Mesenchymal stem cell (in vitro differentiated cells and primary cell): ENCODE data around the gene PDE11A.

Source experiments
- DNase-seq: peaks from one replicate; pipeline ENCODE4 v3.0.0-alpha.2; 2013
- H2AFZ ChIP-seq: one replicate; pipeline ENCODE4 v1.6.1; 2013; ENCODE audit warnings: low read depth, mild to moderate bottlenecking, control low read depth, inconsistent platforms, low read length, moderate library complexity
- H2AK5ac ChIP-seq: 2 replicates; pipeline ENCODE4 v1.6.1; 2013; ENCODE audit warnings: low read length, moderate library complexity, mild to moderate bottlenecking, inconsistent platforms; ENCODE audit not compliant: severe bottlenecking
- H2BK120ac ChIP-seq: one replicate; pipeline ENCODE4 v1.6.1; 2013; ENCODE audit warnings: low read depth, mild to moderate bottlenecking, inconsistent platforms, low read length, moderate library complexity
- H2BK12ac ChIP-seq, 2 experiments: one replicate each; pipeline ENCODE4 v1.6.1; 2013; ENCODE audit warnings: inconsistent platforms in 2 of 2, low read length in 2 of 2, mild to moderate bottlenecking in 2 of 2, moderate library complexity in 2 of 2, control low read depth in 1 of 2
- H2BK15ac ChIP-seq: one replicate; pipeline ENCODE4 v1.6.1; 2013; ENCODE audit warnings: mild to moderate bottlenecking, low read depth, inconsistent platforms; ENCODE audit not compliant: poor library complexity, severe bottlenecking
- H2BK5ac ChIP-seq: 2 replicates; pipeline ENCODE4 v1.6.1; 2013; ENCODE audit warnings: low read depth, mild to moderate bottlenecking, low read length, control low read depth, inconsistent platforms; ENCODE audit not compliant: poor library complexity, severe bottlenecking
- H3K14ac ChIP-seq, 2 experiments: one replicate each; pipeline ENCODE4 v1.6.1; 2013; ENCODE audit warnings: inconsistent platforms in 2 of 2, low read length in 2 of 2, control low read depth in 1 of 2, mild to moderate bottlenecking in 1 of 2, moderate library complexity in 1 of 2
- H3K18ac ChIP-seq, 2 experiments: one replicate each; pipeline ENCODE4 v1.6.1; 2013; ENCODE audit warnings: inconsistent platforms in 2 of 2, low read length in 2 of 2, control low read depth in 1 of 2, low read depth in 1 of 2, mild to moderate bottlenecking in 1 of 2
- H3K23ac ChIP-seq, 2 experiments: one replicate each; pipeline ENCODE4 v1.6.1; 2013; ENCODE audit warnings: inconsistent platforms in 2 of 2, low read length in 2 of 2, mild to moderate bottlenecking in 2 of 2, moderate library complexity in 2 of 2, control low read depth in 1 of 2
- H3K27ac ChIP-seq: 2 replicates; pipeline ENCODE4 v1.5.1; 2013; ENCODE audit warnings: mild to moderate bottlenecking, moderate library complexity, low read length, control low read depth, inconsistent platforms; ENCODE audit not compliant: poor library complexity, severe bottlenecking
- H3K27me3 ChIP-seq, 2 experiments: 2 replicates each; pipeline versions ENCODE4 v1.6.1 to v1.7.0; 2013; ENCODE audit warnings: low read length in 2 of 2, mild to moderate bottlenecking in 2 of 2, moderate library complexity in 2 of 2, control low read depth in 1 of 2, inconsistent platforms in 1 of 2; ENCODE audit not compliant: control insufficient read depth in 1 of 2, insufficient read depth in 1 of 2
- H3K36me3 ChIP-seq, 2 experiments: 2 replicates each; pipeline versions ENCODE4 v1.6.1 to v1.7.0; 2013; ENCODE audit warnings: low read length in 2 of 2, control low read depth in 1 of 2, inconsistent platforms in 1 of 2, low read depth in 1 of 2, mild to moderate bottlenecking in 1 of 2; ENCODE audit not compliant: insufficient read depth in 2 of 2, control insufficient read depth in 1 of 2
- H3K4ac ChIP-seq, 2 experiments: one replicate each; pipeline ENCODE4 v1.6.1; 2013; ENCODE audit warnings: inconsistent platforms in 2 of 2, low read length in 2 of 2, mild to moderate bottlenecking in 2 of 2, moderate library complexity in 2 of 2, control low read depth in 1 of 2, low read depth in 1 of 2
- H3K4me1 ChIP-seq: 2 replicates; pipeline ENCODE4 v1.6.1; 2013; ENCODE audit warnings: low read depth, low read length, control low read depth; ENCODE audit not compliant: control insufficient read depth, insufficient read depth
- H3K4me2 ChIP-seq: 2 replicates; pipeline ENCODE4 v1.6.1; 2013; ENCODE audit warnings: low read length, mild to moderate bottlenecking, inconsistent platforms; ENCODE audit not compliant: poor library complexity, severe bottlenecking
- H3K4me3 ChIP-seq, 2 experiments: 2 replicates each; pipeline versions ENCODE4 v1.5.1 to v1.7.0; 2013; ENCODE audit warnings: low read length in 2 of 2, mild to moderate bottlenecking in 2 of 2, control low read depth in 1 of 2, low read depth in 1 of 2; ENCODE audit not compliant: insufficient read depth in 1 of 2
- H3K79me1 ChIP-seq: replicated peaks from 2 replicates; pipeline ENCODE4 v1.6.1; 2013; ENCODE audit warnings: mild to moderate bottlenecking, control low read depth, low read length, inconsistent platforms; ENCODE audit not compliant: poor library complexity, severe bottlenecking
- H3K9ac ChIP-seq: 2 replicates; pipeline ENCODE4 v1.7.0; 2013; ENCODE audit warnings: mild to moderate bottlenecking, low read length, moderate library complexity
- H3K9me3 ChIP-seq: 2 replicates; pipeline ENCODE4 v1.7.0; 2013; ENCODE audit warnings: mild to moderate bottlenecking, low read length; ENCODE audit not compliant: control insufficient read depth
- H4K8ac ChIP-seq: one replicate; pipeline ENCODE4 v1.6.1; 2013; ENCODE audit warnings: inconsistent platforms, mild to moderate bottlenecking, low read length, moderate library complexity
- H4K91ac ChIP-seq: one replicate; pipeline ENCODE4 v1.6.1; 2013; ENCODE audit warnings: mild to moderate bottlenecking, low read length, inconsistent platforms
- WGBS: methylation state at CpG from one replicate; pipeline ENCODE4 v1.1.7; 2013; ENCODE audit warnings: mixed read lengths; 5-methylcytosine and 5-hydroxymethylcytosine counted together

The PDE11A gene

DNA sequence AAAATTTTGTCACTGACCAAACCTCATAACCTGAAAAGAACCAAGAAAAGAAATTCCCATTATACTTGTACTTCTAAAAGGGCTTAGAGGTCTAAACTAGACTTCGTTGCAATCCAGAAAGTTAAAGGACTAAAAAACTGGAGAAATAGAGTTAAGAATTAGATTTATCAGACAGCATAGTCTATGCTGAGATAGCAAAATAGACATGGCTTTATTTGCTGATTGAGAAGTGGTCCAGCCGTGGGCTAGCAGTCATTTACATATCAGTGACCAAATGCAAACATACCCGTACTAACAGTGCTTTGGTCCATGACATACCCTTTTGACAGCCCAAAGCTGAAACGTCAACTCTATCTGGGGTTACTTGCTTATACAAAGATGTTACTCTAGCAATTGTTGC lies 456.5 kb downstream of the PDE11A start:
- Histone ChIP-seq H2BK12ac (no peak overlapping the region), H3K79me1 (peaks cover 4% of the 10 kb centered on the region), H2AK5ac (no peak overlapping the region), H3K27ac (no peak overlapping the region), H3K18ac (no peak overlapping the region), H3K9ac (no peak overlapping the region), H3K4me1 (peaks cover 5% of the 10 kb centered on the region), H3K36me3 (no peaks in the 10 kb centered on the region), H2AFZ (no peak overlapping the region), H3K14ac (no peak overlapping the region), H4K8ac (no peak overlapping the region), H3K4me3 (no peak overlapping the region), H3K27me3 (no peaks in the 10 kb centered on the region), H2BK120ac (no peak overlapping the region), H2BK5ac (no peak overlapping the region), H4K91ac (no peak overlapping the region), H3K9me3 (no peaks in the 10 kb centered on the region), H3K4me2 (no peak overlapping the region), H2BK15ac (no peak overlapping the region), H3K4ac (no peak overlapping the region), H3K23ac (no peak overlapping the region)
- WGBS, result 91% methylated on average over 3 of the region's 4 CpGs
- DNase-seq, result no peak

DNA sequence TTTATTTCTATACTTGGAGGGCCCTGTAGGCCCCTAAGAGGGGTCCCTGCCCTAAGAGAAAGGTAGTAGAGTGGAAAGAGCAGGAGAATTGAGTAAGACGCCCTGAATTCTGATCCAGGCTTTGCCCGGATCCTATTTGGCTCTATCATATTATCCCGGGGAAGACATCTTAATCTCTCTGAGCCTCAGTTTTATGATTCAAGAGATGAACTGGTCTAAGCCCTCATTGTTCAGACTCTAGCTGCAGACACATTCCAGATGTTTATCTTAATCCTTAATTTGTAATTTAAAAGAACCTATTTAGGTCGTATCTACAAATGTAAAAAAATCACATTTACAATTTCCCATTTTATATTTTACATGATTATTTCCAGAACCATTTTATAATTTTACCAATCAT lies 459.9 kb downstream of the PDE11A start:
- H3K9ac ChIP-seq, result no peak overlapping the region
- H2BK120ac ChIP-seq, result no peak overlapping the region
- no peak overlapping the region for H2BK12ac ChIP-seq
- H3K4me1 ChIP-seq, result no peaks in the 10 kb centered on the region
- H3K36me3 ChIP-seq, result no peaks in the 10 kb centered on the region
- no peak overlapping the region for H3K4me3 ChIP-seq
- H3K79me1 ChIP-seq, result no peaks in the 10 kb centered on the region
- no peaks in the 10 kb centered on the region for H3K27me3 ChIP-seq
- H3K27ac ChIP-seq, result no peak overlapping the region
- no peak overlapping the region for H2AK5ac ChIP-seq
- H3K23ac ChIP-seq, result no peak overlapping the region
- H2BK5ac ChIP-seq, result no peak overlapping the region
- no peak overlapping the region for H3K4me2 ChIP-seq
- no peak overlapping the region for H3K4ac ChIP-seq
- no peak overlapping the region for H4K8ac ChIP-seq
- H3K14ac ChIP-seq, result no peak overlapping the region
- no peak overlapping the region for H3K18ac ChIP-seq
- H3K9me3 ChIP-seq, result peaks cover 13% of the 10 kb centered on the region
- no peak for DNase-seq
- no peak overlapping the region for H2BK15ac ChIP-seq
- H4K91ac ChIP-seq, result no peak overlapping the region
- no peak overlapping the region for H2AFZ ChIP-seq
- WGBS, result 100% methylated on average over 3 of the region's 4 CpGs

DNA sequence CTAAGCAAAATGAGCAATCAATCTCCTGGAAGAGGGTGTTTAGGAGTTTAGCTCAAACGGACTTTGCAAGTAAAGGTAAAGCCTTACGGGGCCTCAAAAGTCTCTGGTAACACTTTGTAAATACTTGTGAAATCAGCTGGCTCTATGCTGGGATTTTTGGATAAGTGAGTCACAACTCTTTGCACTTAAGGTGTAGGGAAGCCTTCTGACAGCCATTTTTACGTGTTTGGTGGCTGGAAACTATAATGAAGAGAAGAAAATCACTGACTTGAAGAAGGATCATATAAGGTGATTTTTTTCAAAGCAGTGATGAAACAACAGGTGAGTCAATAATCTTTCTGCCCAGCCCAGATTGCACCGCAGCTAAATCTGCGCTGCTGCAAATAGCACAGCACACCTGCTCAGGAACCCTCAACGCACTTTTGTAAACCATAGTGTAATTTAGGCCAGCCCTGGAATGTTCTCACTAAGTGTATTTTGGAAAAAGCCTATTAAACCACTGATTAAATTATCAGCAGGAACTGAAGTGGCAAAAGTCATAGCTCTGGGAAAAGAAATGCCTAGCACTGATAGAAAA lies 461.2 kb downstream of the PDE11A start:
- Histone ChIP-seq H3K27me3 (no peaks in the 10 kb centered on the region), H4K91ac (no peak overlapping the region), H3K23ac (no peak overlapping the region), H3K14ac (no peak overlapping the region), H2AK5ac (no peak overlapping the region), H3K9ac (no peak overlapping the region), H3K27ac (no peak overlapping the region), H2BK12ac (no peak overlapping the region), H3K4ac (no peak overlapping the region), H2AFZ (no peak overlapping the region), H3K9me3 (peaks cover 13% of the 10 kb centered on the region), H2BK15ac (no peak overlapping the region), H3K4me2 (no peak overlapping the region), H4K8ac (no peak overlapping the region), H3K18ac (no peak overlapping the region), H3K4me3 (no peak overlapping the region), H3K79me1 (no peaks in the 10 kb centered on the region), H2BK120ac (no peak overlapping the region), H3K36me3 (no peaks in the 10 kb centered on the region), H2BK5ac (no peak overlapping the region), H3K4me1 (no peaks in the 10 kb centered on the region)
- DNase-seq, result no peak
- 81% methylated on average over 5 of the region's 6 CpGs for WGBS

DNA sequence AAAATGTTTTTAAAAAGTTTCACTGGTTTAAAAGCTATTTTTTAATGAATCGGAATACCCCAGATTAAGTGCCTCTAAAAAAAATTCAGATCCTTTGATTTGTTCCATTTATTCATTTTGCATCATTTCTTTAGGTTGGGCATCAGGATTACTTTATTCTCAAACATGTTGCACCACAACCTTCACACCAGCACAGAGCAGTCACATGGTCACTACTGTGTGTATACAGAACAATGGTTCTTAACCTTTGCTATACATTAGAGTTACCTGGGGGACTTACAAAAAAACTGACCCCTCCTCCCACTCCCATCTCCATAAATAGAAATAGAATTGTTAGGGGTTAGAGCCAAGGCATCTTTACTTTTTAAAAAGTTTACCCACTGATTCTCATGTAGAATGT lies 461.8 kb downstream of the PDE11A start:
- WGBS, result no CpG with 5 or more reads among the region's 1 CpG
- no peak overlapping the region for H2BK120ac ChIP-seq
- no peaks in the 10 kb centered on the region for H3K36me3 ChIP-seq
- H2AFZ ChIP-seq, result no peak overlapping the region
- H2AK5ac ChIP-seq, result no peak overlapping the region
- H3K9me3 ChIP-seq, result peaks cover 13% of the 10 kb centered on the region
- no peak overlapping the region for H3K18ac ChIP-seq
- no peak overlapping the region for H4K8ac ChIP-seq
- no peak overlapping the region for H3K4me3 ChIP-seq
- H2BK12ac ChIP-seq, result no peak overlapping the region
- no peak overlapping the region for H3K4ac ChIP-seq
- no peak overlapping the region for H4K91ac ChIP-seq
- no peaks in the 10 kb centered on the region for H3K4me1 ChIP-seq
- no peaks in the 10 kb centered on the region for H3K27me3 ChIP-seq
- no peaks in the 10 kb centered on the region for H3K79me1 ChIP-seq
- no peak overlapping the region for H3K14ac ChIP-seq
- DNase-seq, result no peak
- no peak overlapping the region for H2BK5ac ChIP-seq
- H3K27ac ChIP-seq, result no peak overlapping the region
- H3K23ac ChIP-seq, result no peak overlapping the region
- no peak overlapping the region for H3K4me2 ChIP-seq
- H2BK15ac ChIP-seq, result no peak overlapping the region
- H3K9ac ChIP-seq, result no peak overlapping the region
